Large intestine (tissue), 3 donors: ENCODE results near the gene ARMH3. TPM values are rescaled to one million over a fixed set of nuclear protein-coding genes. Genes with fewer than 3 reads are reported as not detected.
"Not testable (repeated sequence)": the region's sequence is repeated elsewhere in the genome, so short reads cannot be mapped to it uniquely, and the experiment has no call there.

Experiments used
- DNase-seq, 2 donors: peaks; one replicate each; pipeline versions ENCODE4 v3.0.0 to v3.0.0-alpha.2; 2013
- H3K27ac ChIP-seq: one replicate; pipeline ENCODE4 v1.5.1; 2013; ENCODE audit warnings: low read length
- H3K27me3 ChIP-seq: 2 replicates; pipeline ENCODE4 v1.6.1; 2013; ENCODE audit warnings: low read length; ENCODE audit not compliant: control insufficient read depth, insufficient read depth
- H3K36me3 ChIP-seq: 2 replicates; pipeline ENCODE4 v1.6.1; 2013; ENCODE audit warnings: low read length; ENCODE audit not compliant: control insufficient read depth, insufficient read depth
- H3K4me1 ChIP-seq: one replicate; pipeline ENCODE4 v1.6.1; 2013; ENCODE audit warnings: low read length; ENCODE audit not compliant: control insufficient read depth, insufficient read depth
- H3K4me3 ChIP-seq: one replicate; pipeline ENCODE4 v1.5.1; 2013; ENCODE audit warnings: low read length
- H3K9me3 ChIP-seq: one replicate; pipeline ENCODE4 v1.6.1; 2013; ENCODE audit warnings: mild to moderate bottlenecking, low read depth, low read length, moderate library complexity; ENCODE audit not compliant: control insufficient read depth
- WGBS: methylation state at CpG from one replicate; pipeline ENCODE4 v1.1.5; 2013; ENCODE audit warnings: low lambda C conversion rate; ENCODE audit not compliant: insufficient coverage; 5-methylcytosine and 5-hydroxymethylcytosine counted together
- polyA plus RNA-seq: library from polyadenylated mRNA; unstranded; fragments of 120-200 nt; gene quantifications from one replicate; pipeline ENCODE4 v1.2.1, GENCODE V29; 2013

ARMH3 gene
- polyA plus RNA-seq, 1 donor = 19.3 TPM

DNA sequence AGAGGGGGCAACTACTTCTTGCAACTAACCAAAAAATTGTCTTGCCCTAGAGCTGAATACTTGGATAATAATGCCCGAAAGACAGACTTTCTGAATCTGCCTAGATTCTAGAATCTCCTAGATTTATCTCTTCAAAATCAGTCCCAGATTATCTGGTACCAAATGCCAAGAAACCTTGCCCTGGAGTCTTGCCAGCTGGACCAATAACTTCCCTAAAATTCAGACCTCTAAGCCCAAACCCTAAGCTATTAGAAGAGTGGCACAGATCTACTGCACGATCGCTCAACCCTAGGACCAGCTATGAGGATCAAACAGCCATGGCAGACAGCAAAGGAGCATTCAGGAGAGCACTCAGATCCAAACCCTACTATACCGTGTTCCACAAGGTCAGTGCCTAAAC, 45.0 kb downstream of the ARMH3 start:
- Histone ChIP-seq H3K36me3 (peaks cover 46% of the 10 kb centered on the region), H3K27ac (no peak overlapping the region)

GRCh38 chr10:102009801-102010425, 46.1 kb downstream of the ARMH3 start:
- no peaks in the 10 kb centered on the region for H3K27me3 ChIP-seq
- WGBS = no CpG with 5 or more reads among the region's 1 CpG
- peak; percentile 67 to 83 for DNase-seq
- peak overlapping the region; percentile 14 for H3K27ac ChIP-seq
- H3K9me3 ChIP-seq = no peaks in the 10 kb centered on the region
- no peak overlapping the region for H3K4me3 ChIP-seq
- peaks cover 44% of the 10 kb centered on the region for H3K36me3 ChIP-seq
- no peaks in the 10 kb centered on the region for H3K4me1 ChIP-seq

More for the DNA sequence above, 45.0 kb downstream of the ARMH3 start:
- H3K9me3 ChIP-seq = no peaks in the 10 kb centered on the region
- no peaks in the 10 kb centered on the region for H3K27me3 ChIP-seq
- H3K4me1 ChIP-seq = no peaks in the 10 kb centered on the region
- no peak overlapping the region for H3K4me3 ChIP-seq
- no peak for DNase-seq
- WGBS = no CpG with 5 or more reads among the region's 4 CpGs

DNA sequence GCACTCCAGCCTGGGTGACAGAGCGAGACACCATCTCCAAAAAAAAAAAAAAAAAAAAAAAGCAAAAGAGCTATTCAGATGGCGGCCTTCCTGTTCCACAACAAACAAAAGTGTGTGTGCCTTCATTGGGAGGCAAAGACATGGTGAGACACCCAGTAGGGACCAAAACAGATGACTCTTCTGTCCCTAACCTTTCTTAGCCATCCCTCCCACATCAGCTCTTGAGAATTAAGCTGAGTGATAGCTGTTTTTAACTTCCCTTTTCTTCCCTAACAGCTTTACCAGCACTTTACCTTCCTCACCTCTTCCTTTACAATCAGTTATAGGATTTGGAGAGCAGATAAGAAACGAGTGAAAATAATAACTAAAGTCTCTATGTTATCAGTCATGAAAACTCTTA, 48.2 kb downstream of the ARMH3 start:
- no peak overlapping the region for H3K27ac ChIP-seq
- 50% methylated on average over 1 of the region's 3 CpGs for WGBS
- H3K4me1 ChIP-seq = no peaks in the 10 kb centered on the region
- peaks cover 45% of the 10 kb centered on the region for H3K36me3 ChIP-seq
- no peak overlapping the region for H3K4me3 ChIP-seq
- H3K27me3 ChIP-seq = no peaks in the 10 kb centered on the region
- no peaks in the 10 kb centered on the region for H3K9me3 ChIP-seq
- DNase-seq = no peak

GRCh38 chr10:102007031-102007430, 48.9 kb downstream of the ARMH3 start:
- H3K9me3 ChIP-seq = not testable (repeated sequence)
- WGBS = no CpG with 5 or more reads among the region's 4 CpGs
- H3K36me3 ChIP-seq = peaks cover 40% of the 10 kb centered on the region

GRCh38 chr10:102004376-102004775, 51.6 kb downstream of the ARMH3 start:
- no peak overlapping the region for H3K4me3 ChIP-seq
- peaks cover 46% of the 10 kb centered on the region for H3K36me3 ChIP-seq
- H3K4me1 ChIP-seq = no peaks in the 10 kb centered on the region
- H3K9me3 ChIP-seq = no peaks in the 10 kb centered on the region
- H3K27me3 ChIP-seq = no peaks in the 10 kb centered on the region
- no peak for DNase-seq
- no peak overlapping the region for H3K27ac ChIP-seq

More at GRCh38 chr10:102007031-102007430, 48.9 kb downstream of the ARMH3 start:
- H3K27ac ChIP-seq, H3K4me1 ChIP-seq, H3K4me3 ChIP-seq, H3K27me3 ChIP-seq, DNase-seq: not testable (repeated sequence)

DNA sequence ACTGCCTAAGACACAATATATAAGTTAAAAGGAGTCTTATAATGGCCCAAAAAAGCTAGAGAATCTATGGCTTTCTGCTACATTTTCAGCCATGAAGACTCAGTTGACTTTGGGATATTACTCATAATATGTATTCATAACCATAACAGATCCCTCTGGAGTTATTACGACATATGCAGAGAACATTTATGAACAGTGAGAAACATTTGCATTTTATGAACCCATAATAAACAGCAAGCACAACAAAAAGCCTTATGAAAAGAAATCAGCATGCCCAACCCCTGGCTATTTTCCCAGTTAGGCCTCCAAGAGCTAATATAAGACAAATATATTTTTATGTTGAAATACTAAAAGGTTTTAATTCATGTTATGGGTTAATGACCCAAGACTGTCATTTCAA, 52.4 kb downstream of the ARMH3 start:
- H3K36me3 ChIP-seq = peaks cover 39% of the 10 kb centered on the region
- H3K27ac ChIP-seq = no peak overlapping the region
- no peak overlapping the region for H3K4me3 ChIP-seq
- DNase-seq = no peak
- H3K27me3 ChIP-seq = no peaks in the 10 kb centered on the region
- H3K4me1 ChIP-seq = no peaks in the 10 kb centered on the region
- no CpG with 5 or more reads among the region's 1 CpG for WGBS
- no peaks in the 10 kb centered on the region for H3K9me3 ChIP-seq

DNA sequence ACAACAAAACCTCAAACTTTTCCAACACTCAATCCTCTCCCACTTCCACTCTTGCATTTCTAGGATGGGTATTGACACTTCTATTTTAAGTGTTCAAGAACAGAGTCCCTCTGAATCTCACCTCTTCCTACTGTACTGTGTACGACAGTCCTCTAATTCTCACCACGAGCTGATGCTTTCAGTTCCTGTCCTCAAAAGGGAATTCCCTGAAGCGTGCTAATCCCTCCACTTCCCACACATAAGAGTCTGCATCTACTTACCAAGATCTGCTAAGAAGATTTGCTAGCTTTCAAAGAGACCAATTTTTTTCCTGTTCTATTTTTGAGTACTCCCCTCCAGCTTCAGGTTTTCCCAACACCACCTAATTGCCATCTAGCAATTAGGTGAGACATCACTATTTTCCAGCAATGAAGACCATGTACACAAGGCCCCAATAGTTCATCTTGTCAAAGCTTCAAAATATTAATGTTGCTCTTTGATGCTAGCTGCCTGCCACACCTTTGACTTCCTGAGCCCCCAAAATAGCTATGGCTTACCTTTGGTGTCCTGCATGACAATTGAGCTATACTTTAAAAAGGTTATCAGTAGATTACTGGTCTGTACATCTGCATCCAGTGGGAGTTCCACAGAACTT, 54.4 kb downstream of the ARMH3 start:
- Histone ChIP-seq H3K27me3 (no peaks in the 10 kb centered on the region), H3K9me3 (no peaks in the 10 kb centered on the region), H3K4me3 (no peak overlapping the region), H3K27ac (no peak overlapping the region), H3K36me3 (peaks cover 46% of the 10 kb centered on the region), H3K4me1 (no peaks in the 10 kb centered on the region)
- 100% methylated on average over 1 of the region's 3 CpGs for WGBS
- no peak for DNase-seq

DNA sequence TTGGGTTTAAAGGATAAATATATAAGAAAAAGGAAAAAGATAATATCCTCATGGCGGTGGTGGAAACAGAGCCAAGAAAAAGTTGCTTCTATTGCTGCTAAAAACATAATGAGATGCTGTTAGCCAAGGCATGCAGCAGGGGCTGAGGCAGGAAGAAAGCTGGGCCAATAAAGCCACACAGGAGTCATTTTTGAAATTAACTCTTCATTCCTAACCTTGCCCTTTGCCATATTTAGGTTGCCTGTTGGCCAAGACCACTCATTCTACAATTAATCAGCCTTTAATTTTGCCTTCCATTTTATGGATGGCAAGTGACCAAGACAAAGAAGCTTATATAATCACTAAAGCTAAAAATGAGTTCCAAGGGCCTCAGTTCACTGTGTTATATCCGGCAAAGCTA, 58.2 kb downstream of the ARMH3 start:
- H3K4me3 ChIP-seq = no peak overlapping the region
- WGBS = 100% methylated on average over 1 of the region's 2 CpGs
- H3K27ac ChIP-seq = no peak overlapping the region
- no peaks in the 10 kb centered on the region for H3K9me3 ChIP-seq
- H3K27me3 ChIP-seq = no peaks in the 10 kb centered on the region
- DNase-seq = no peak
- H3K36me3 ChIP-seq = peaks cover 45% of the 10 kb centered on the region
- H3K4me1 ChIP-seq = no peaks in the 10 kb centered on the region

DNA sequence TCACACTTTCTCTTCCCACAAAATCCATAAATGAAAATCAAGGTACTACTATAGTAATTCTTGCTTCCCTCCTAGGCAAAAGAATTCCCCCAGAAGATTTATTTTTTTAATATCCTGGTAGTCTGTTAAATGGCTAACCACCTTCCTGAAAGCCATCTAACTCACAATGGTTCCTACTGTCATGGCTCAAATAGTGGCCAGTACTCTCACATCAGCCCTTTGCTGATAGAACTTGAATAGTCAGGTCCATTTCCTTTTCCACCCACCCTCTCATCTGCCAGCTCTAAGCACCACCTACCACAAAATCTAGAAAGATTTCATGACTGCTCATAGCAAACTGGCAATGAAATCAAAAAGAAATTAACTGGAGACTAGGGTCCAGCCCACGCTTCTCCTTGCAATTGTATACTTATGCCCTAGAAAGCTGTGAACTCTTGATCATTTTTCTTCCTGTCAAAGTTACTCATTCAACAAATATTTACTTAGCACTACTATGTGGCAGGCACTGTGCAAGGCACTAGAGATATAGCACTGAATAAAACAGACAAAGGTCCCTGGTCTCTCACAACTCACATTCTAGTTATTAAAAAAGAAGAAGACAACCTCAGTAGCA, 60.4 kb downstream of the ARMH3 start:
- no peak for DNase-seq
- Histone ChIP-seq H3K4me1 (no peaks in the 10 kb centered on the region), H3K36me3 (peaks cover 51% of the 10 kb centered on the region), H3K27ac (no peak overlapping the region), H3K9me3 (no peaks in the 10 kb centered on the region), H3K27me3 (no peaks in the 10 kb centered on the region), H3K4me3 (no peak overlapping the region)
- WGBS = 86% methylated on average over 1 of the region's 1 CpG

DNA sequence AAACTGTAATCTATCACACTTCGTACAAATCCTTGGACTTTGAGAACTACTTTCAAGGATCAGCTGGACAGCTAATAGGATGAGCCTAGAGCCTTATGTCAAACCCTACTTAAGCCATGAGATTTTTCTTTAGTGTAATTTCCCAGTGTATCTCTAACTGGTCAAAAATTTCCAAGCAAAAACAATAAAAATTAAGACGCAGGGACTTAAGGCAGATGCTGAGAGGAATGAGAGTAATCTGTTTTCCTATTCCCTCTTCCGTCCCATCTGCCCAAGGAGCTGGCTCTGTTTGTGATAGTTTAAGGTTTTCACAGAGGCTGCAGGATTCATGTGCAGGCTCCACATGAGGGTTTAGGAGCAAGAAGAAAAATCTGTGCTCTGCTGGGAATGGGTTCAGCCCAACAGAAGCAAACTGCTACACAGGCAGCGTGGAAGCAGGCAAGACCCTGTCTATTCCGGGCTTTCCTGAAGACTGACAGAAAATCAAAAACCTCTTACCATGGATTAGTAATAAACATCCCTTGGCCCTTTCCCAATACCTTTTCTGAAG, 62.2 kb downstream of the ARMH3 start:
- H3K27ac ChIP-seq = no peak overlapping the region
- H3K4me3 ChIP-seq = no peak overlapping the region
- no peak for DNase-seq
- H3K9me3 ChIP-seq = no peaks in the 10 kb centered on the region
- no peaks in the 10 kb centered on the region for H3K4me1 ChIP-seq
- H3K36me3 ChIP-seq = peaks cover 59% of the 10 kb centered on the region
- 90% methylated on average over 2 of the region's 5 CpGs for WGBS
- H3K27me3 ChIP-seq = no peaks in the 10 kb centered on the region
